ENCODE results near the gene TMCC1.

DNA sequence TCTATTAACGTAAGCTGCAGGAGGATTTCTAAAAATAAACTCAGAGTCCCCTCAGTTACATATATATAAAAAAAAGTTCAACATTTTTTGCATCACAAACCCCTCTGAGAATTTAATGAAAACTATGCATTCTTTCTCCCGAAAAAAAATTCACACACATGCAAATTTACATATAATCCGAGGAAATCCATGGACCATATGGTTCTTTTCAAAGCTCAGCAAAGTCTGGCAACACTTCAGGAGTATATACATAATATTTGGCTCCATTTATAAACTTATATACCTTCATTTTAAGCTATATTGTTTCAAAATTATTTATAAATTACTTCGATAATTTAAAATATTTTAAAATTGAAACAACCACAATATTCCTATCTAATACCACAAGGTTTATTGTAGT is 146.4 kb downstream of the TMCC1 start:
- TF ChIP-seq, protein P1, sequence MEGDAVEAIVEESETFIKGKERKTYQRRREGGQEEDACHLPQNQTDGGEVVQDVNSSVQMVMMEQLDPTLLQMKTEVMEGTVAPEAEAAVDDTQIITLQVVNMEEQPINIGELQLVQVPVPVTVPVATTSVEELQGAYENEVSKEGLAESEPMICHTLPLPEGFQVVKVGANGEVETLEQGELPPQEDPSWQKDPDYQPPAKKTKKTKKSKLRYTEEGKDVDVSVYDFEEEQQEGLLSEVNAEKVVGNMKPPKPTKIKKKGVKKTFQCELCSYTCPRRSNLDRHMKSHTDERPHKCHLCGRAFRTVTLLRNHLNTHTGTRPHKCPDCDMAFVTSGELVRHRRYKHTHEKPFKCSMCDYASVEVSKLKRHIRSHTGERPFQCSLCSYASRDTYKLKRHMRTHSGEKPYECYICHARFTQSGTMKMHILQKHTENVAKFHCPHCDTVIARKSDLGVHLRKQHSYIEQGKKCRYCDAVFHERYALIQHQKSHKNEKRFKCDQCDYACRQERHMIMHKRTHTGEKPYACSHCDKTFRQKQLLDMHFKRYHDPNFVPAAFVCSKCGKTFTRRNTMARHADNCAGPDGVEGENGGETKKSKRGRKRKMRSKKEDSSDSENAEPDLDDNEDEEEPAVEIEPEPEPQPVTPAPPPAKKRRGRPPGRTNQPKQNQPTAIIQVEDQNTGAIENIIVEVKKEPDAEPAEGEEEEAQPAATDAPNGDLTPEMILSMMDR (IDR thresholded peaks at IDR 0.05), result no peak
- no peak for TF ChIP-seq POLR2A (IDR thresholded peaks at IDR 0.05)
- TF ChIP-seq POLR2AphosphoS5 (IDR thresholded peaks at IDR 0.05; ENCODE audit: insufficient read depth in 1 of 2, low read depth in 1 of 2), result no peak
